Upper lobe of left lung (tissue), 4 donors: ENCODE measurements around the gene ABCA12.
"Not testable (repeated sequence)": the region's sequence is repeated elsewhere in the genome, so short reads cannot be mapped to it uniquely, and the experiment has no call there.

Experiments
- POLR2A ChIP-seq, 4 donors: fragments of 450-650 bp; IDR thresholded peaks; one replicate each; pipeline ENCODE4 v1.5.1; 2016 to 2017; ENCODE audit warnings: antibody characterized with exemption in 4 of 4, mild to moderate bottlenecking in 2 of 4
- POLR2AphosphoS5 ChIP-seq, 2 donors: sonication (generic); formaldehyde crosslinking; IDR thresholded peaks; one replicate each; pipeline ENCODE4 v1.5.1; 2017; ENCODE audit warnings: antibody characterized with exemption in 2 of 2

- TF ChIP-seq POLR2A, POLR2AphosphoS5 (IDR thresholded peaks at IDR 0.05): not testable (repeated sequence)
Observed at GRCh38 chr2:215163319-215163718, 24.9 kb upstream of the ABCA12 start.
